ENCODE measurements around the gene NDUFB11. TPM values are rescaled to one million over a fixed set of nuclear protein-coding genes. Genes with fewer than 3 reads are reported as not detected.
"Not testable (repeated sequence)": the region's sequence is repeated elsewhere in the genome, so short reads cannot be mapped to it uniquely, and the experiment has no call there.

Gene NDUFB11
- total RNA-seq, 1 donor from 2014 or later, result 57.1 TPM

DNA sequence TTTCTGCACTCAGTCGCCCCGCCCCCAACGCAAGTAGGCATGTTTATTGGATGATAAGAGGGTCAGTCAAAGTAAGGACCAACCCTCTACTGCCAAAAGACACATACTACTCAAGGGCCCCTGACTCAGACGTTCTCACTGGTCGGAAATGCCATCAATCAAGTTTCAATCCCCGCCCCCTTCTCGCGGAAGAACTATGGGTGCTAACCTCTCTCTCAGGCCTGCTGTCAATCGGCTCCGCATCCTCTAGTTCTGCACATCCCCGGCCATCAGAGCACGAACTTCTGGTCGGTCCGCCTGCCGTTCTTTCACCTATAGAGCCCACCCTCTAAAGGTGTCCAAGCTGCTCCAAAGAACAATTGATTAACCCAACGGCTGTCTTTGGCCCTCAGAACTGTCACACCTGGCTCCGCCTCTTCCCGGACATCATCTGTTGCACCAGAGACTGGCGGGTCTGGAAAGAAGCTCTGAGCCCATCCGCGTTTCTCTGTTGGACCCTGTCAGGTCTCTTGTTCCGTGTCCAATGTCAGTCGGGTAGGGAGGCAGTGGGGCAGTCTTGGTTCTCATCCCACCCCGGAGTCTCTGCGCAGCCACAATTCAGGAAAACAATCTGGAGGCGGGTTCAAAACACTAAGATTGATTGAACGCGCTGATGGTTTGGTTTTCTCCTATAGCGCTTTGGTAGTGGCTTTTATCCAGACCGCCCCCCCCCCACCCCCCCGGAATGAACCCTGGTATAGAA lies 15.2 kb downstream of the NDUFB11 start:
- intact Hi-C loops (cut with DNase I), result no loop called here
- no peaks in the 10 kb centered on the region for H3K4me1 ChIP-seq
- H3K27ac ChIP-seq, result peak overlapping the region; percentile 75
- H3K9me3 ChIP-seq, result no peaks in the 10 kb centered on the region
- ATAC-seq (peak; percentile 98 to 99), DNase-seq (peak; percentile 87)
- no peaks in the 10 kb centered on the region for H3K27me3 ChIP-seq (ENCODE audit: low read depth)
- no peaks in the 10 kb centered on the region for H3K36me3 ChIP-seq
- H3K4me3 ChIP-seq, result peak overlapping the region; percentile 65
- TF ChIP-seq CTCF (IDR thresholded peaks at IDR 0.05), result no peak

DNA sequence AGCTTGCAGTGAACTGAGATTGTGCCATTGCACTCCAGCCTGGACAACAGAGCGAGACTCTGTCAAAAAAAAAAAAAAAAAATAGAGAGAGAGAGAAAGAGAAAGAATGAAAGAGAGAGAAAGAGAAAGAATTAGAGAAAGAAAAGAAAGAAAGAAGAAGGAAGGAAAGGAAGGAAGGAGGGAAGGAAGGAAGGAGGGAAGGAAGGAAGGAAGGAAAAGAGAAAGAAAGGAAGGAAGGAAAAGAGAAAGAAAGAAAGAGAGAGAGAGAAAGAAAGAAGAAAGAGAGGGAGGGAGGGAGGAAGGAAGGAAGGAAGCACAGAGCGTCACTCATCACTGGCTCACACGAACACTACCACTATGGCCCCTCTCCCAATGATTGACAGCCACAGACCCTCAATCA lies 20.0 kb downstream of the NDUFB11 start:
- intact Hi-C loops (cut with DNase I); H3K4me3 ChIP-seq; ATAC-seq; H3K36me3 ChIP-seq; H3K27me3 ChIP-seq (ENCODE audit: low read depth); H3K4me1 ChIP-seq; H3K9me3 ChIP-seq; DNase-seq; H3K27ac ChIP-seq: not testable (repeated sequence)

DNA sequence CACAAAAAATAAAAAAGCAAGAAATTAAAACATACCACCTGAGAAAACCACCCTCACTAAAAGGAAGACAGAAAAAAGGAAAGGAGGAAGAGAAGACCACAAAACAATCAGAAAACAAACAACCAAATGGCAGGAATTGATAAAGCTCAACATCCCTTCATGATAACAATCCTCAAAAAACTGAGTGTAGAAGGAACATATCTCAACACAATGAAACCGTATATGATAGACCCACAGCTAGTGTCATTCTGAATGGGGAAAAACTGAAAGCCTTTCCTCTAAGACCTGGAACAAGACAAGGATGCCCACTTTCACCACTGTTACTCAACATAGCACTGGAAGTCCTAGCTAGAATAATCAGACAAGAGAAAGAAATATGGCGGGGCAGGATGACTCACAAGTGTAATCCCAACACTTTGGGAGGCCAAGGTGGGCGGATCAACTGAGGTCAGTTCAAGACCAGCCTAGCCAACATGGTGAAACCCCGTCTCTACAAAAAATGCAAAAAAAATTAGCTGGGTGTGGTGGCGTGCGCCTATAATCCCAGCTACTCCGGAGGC lies 27.9 kb downstream of the NDUFB11 start:
- H3K27me3 ChIP-seq (ENCODE audit: low read depth); DNase-seq; H3K36me3 ChIP-seq; intact Hi-C loops (cut with DNase I); H3K9me3 ChIP-seq; H3K4me1 ChIP-seq; H3K27ac ChIP-seq; ATAC-seq; H3K4me3 ChIP-seq: not testable (repeated sequence)

DNA sequence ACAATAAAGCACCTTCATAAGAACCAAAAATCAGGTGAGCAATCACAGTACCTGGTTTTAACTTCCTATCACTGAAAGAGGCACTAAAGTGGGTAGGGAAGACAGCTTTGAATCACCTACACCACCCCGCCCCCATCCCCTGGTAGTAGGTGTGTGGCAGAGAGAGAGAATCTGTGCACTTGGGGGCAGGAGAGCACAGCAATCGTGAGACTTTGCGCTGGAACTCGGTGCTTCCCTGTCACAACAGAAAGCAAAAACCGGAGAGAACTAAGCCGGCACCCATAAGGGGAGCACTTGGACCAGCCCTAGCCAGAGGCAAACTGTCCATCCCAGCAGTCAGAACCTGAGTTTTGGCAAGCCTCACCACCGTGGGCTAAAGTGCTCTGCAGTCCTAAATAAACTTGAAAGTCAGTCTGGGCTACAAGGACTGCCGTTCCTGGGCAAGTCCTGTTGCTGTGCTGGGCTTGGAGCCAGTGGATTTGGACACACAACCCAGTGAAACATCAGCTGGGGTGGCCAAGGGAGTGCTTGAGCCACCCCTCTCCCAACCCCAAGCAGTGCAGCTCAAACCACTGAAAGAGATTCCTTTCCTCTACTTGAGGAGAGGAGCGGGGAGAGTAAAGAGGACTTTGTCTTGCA lies 32.1 kb downstream of the NDUFB11 start:
- no peak for DNase-seq
- intact Hi-C loops (cut with DNase I), result no loop called here

DNA sequence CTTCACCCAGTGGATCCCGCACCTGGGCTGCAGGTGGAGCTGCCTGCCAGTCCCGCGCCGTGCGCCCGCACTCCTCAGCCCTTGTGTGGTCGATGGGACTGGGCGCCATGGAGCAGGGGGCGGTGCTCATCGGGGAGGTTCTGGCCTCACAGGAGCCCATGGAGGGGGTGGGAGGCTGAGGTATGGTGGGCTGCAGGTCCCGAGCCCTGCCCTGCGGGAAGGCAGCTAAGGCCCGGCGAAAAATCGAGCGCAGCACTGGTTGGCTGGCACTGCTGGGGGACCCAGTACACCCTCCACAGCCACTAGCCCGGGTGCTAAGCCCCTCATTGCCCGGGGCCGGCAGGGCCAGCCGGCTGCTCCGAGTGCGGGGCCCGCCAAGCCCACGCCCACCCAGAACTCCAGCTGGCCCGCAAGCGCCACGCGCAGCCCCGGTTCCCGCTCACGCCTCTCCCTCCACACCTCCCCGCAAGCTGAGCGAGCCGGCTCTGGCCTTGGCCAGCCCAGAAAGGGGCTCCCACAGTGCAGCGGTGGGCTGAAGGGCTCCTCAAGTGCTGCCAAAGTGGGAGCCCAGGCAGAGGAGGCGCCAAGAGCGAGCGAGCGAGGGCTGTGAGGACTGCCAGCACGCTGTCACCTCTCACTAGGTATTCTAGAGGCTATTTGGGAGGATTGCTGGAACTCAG lies 33.4 kb downstream of the NDUFB11 start:
- H3K27me3 ChIP-seq (ENCODE audit: low read depth); H3K36me3 ChIP-seq; H3K27ac ChIP-seq; H3K4me1 ChIP-seq; ATAC-seq; intact Hi-C loops (cut with DNase I); DNase-seq; H3K4me3 ChIP-seq; H3K9me3 ChIP-seq: not testable (repeated sequence)

More for the DNA sequence above, 32.1 kb downstream of the NDUFB11 start:
- H3K27ac ChIP-seq, result no peak overlapping the region
- H3K4me3 ChIP-seq, result no peak overlapping the region
- no peaks in the 10 kb centered on the region for H3K9me3 ChIP-seq
- no peaks in the 10 kb centered on the region for H3K4me1 ChIP-seq
- H3K36me3 ChIP-seq, result no peaks in the 10 kb centered on the region
- TF ChIP-seq CTCF (IDR thresholded peaks at IDR 0.05), result no peak
- peak; percentile 73 to 86 for ATAC-seq
- H3K27me3 ChIP-seq (ENCODE audit: low read depth), result no peaks in the 10 kb centered on the region

DNA sequence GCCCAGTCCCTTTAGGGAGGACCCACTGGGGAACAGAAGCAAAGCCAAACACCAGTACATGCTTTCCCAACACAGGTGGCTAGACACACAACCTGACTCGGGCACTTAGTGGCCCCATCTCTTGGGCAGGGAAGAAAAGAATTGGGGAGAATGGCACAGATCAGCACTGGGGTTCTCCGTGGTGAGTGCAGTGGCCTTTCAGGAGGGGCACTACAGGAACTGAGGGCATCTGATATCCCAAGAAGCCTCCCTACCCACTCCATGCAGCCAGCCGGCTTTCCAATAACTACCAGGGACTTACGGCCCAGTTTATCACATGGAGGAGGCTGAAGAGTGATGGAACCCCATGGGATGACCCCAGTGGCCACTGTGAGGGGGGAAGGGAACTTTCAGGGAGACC lies 43.3 kb downstream of the NDUFB11 start:
- no peak for TF ChIP-seq CTCF (IDR thresholded peaks at IDR 0.05)
- no peaks in the 10 kb centered on the region for H3K4me1 ChIP-seq
- intact Hi-C loops (cut with DNase I), result no loop called here
- no peak overlapping the region for H3K27ac ChIP-seq
- H3K36me3 ChIP-seq, result no peaks in the 10 kb centered on the region
- no peaks in the 10 kb centered on the region for H3K27me3 ChIP-seq (ENCODE audit: low read depth)
- ATAC-seq, result no peak
- H3K9me3 ChIP-seq, result no peaks in the 10 kb centered on the region
- no peak for DNase-seq
- H3K4me3 ChIP-seq, result no peak overlapping the region
